Ovary (tissue), 9 donors: ENCODE measurements around the gene RPTOR. TPM values are rescaled to one million over a fixed set of nuclear protein-coding genes. Genes with fewer than 3 reads are reported as not detected.

Source experiments
- DNase-seq, 5 donors: peaks; one replicate each; pipeline ENCODE4 v3.0.0-alpha.2; 2019 to 2020
- H3K27ac ChIP-seq, 2 donors: fragments of 200-600 bp; one replicate each; pipeline versions ENCODE4 v1.5.1 to v1.8.0; 2019 to 2022
- H3K27me3 ChIP-seq: fragments of 200-600 bp; one replicate; pipeline ENCODE4 v1.8.0; 2022
- H3K36me3 ChIP-seq: fragments of 200-600 bp; sonication (generic); one replicate; pipeline ENCODE4 v1.5.1; 2019
- H3K4me1 ChIP-seq: one replicate; pipeline ENCODE4 v1.8.1; 2013; ENCODE audit warnings: mild to moderate bottlenecking, moderate library complexity; ENCODE audit not compliant: insufficient read depth
- H3K4me3 ChIP-seq: fragments of 200-600 bp; sonication (generic); one replicate; pipeline ENCODE4 v1.5.1; 2017
- H3K9me3 ChIP-seq, 2 donors: fragments of 200-600 bp in 1 of 2; sonication (generic) in 1 of 2; one replicate each; pipeline versions ENCODE4 v1.5.1 to v1.8.1; 2013 to 2019; ENCODE audit warnings: mild to moderate bottlenecking in 1 of 2, moderate library complexity in 1 of 2
- CTCF ChIP-seq, 3 donors: fragments of 450-650 bp in 2 of 3; fragments of 200-600 bp in 1 of 3; IDR thresholded peaks; one replicate each; pipeline versions ENCODE4 v1.5.1 to v1.8.0; 2016 to 2022; ENCODE audit warnings: antibody characterized with exemption in 3 of 3, mild to moderate bottlenecking in 1 of 3
- EP300 ChIP-seq: sonication (generic); formaldehyde crosslinking; IDR thresholded peaks from one replicate; pipeline ENCODE4 v1.6.1; 2017; ENCODE audit warnings: antibody characterized with exemption
- POLR2A ChIP-seq: fragments of 450-650 bp; IDR thresholded peaks from one replicate; pipeline ENCODE4 v1.6.1; 2017; ENCODE audit warnings: antibody characterized with exemption, mild to moderate bottlenecking, moderate library complexity
- WGBS, 3 donors: extraction: QIAGEN DNeasy Blood & Tissue Kit in 1 of 3; methylation state at CpG; one replicate each; pipeline versions ENCODE4 v1.1.5 to v1.1.7; 2013 to 2017; 5-methylcytosine and 5-hydroxymethylcytosine counted together
- intact Hi-C, 4 donors: fragments of 100-400 bp; cut with DNase I; formaldehyde crosslinking; loops; one replicate each; pipeline versions ENCODE4 v1.11.0 to v1.15.1; 2022 to 2023
- polyA plus RNA-seq, 2 donors: library from polyadenylated mRNA; stranded (reverse); fragments of 200-250 nt in 1 of 2; fragments of 350-450 nt in 1 of 2; fragmentation: Illumina TruSeq in 1 of 2; extraction: RNeasy Lipid Tissue Mini Kit (QIAGEN cat#74804) in 1 of 2; gene quantifications; one replicate each; pipeline ENCODE4 v1.2.3, GENCODE V29; 2013 to 2014
- total RNA-seq, 7 donors: library from RNA; depleted of rRNA in 2 of 7; stranded (reverse); fragments of >200 nt in 2 of 7; fragmentation: NEBNext Ultra II Directional in 3 of 7; extraction: Animal tissue kit (Norgen Biotek cat#: 25700) in 3 of 7; gene quantifications; one replicate each; pipeline versions ENCODE4 v1.1.0 to v1.2.4, GENCODE V29; 2016 to 2023
- donor health status: DM: no; HTN: no; CAD: no; lungs with moderate emphysema.
- donor health status: DM: no; HTN: no; CAD: no.
- donor health status: Bipolar disorder and iron deficiency.
- donor health status: DM: yes; HTN: yes; CAD: no.
- donor health status: DM: no; HTN: no; CAD: no.
- donor health status: DM: yes; HTN: yes; CAD: no.

Gene RPTOR
- total and polyA plus RNA-seq, 9 donors: 11.1 to 41.9 (median 27.9) TPM

DNA sequence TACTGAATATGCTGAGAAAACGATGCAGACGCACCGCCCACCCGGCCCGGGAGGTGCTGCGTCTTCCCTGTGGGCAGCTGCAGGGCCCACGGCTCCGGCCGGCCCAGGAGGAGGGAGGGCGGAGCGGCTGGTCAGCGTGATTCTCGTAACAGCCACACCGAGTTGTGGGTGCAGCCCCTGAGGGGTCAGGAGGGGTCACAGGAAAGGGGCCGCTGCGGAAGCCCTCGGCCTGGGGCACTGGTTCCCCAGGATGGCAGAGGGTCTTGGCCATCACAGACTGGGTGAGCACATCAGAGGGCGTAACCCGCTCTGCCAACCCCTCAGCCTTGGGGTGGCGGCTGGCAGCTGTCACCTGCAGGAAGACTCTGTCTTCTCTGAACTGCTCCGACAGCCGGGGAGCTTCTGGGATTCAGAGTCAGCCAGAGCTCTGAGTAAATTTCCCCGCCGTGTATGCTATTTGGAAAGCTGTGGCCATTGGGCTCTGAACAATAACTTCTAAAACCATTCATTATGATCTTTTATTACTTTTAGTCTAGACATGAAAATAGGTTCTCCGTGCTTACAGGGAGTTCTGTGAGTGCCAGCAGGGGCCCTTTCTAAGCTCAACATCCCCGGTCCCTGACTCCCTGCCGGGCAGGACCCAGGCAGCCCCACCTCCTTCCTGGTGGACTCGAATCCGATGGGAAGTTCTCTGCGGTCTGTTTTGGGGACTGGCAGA is 359.6 kb downstream of the RPTOR start:
- no peaks in the 10 kb centered on the region for H3K27me3 ChIP-seq
- H3K36me3 ChIP-seq: no peaks in the 10 kb centered on the region
- H3K9me3 ChIP-seq: no peaks in the 10 kb centered on the region
- WGBS, 3 donors: 87 to 88% (median 87%) methylated on average over 30 of the region's 30 CpGs
- no peak for DNase-seq
- H3K27ac ChIP-seq: no peak overlapping the region
- no peaks in the 10 kb centered on the region for H3K4me1 ChIP-seq
- no peak overlapping the region for H3K4me3 ChIP-seq
- intact Hi-C loops: no loop called here
- TF ChIP-seq CTCF (IDR thresholded peaks at IDR 0.05) (no peak), EP300 (no peak), POLR2A (no peak)

GRCh38 chr17:80905586-80906230 is 361.1 kb downstream of the RPTOR start:
- no peak overlapping the region for H3K4me3 ChIP-seq
- TF ChIP-seq EP300: no peak
- TF ChIP-seq POLR2A: no peak
- no peak for TF ChIP-seq CTCF (IDR thresholded peaks at IDR 0.05)
- 95 to 96% (median 96%) methylated on average over 19 to 22 of the region's 22 CpGs for WGBS, 3 donors

DNA sequence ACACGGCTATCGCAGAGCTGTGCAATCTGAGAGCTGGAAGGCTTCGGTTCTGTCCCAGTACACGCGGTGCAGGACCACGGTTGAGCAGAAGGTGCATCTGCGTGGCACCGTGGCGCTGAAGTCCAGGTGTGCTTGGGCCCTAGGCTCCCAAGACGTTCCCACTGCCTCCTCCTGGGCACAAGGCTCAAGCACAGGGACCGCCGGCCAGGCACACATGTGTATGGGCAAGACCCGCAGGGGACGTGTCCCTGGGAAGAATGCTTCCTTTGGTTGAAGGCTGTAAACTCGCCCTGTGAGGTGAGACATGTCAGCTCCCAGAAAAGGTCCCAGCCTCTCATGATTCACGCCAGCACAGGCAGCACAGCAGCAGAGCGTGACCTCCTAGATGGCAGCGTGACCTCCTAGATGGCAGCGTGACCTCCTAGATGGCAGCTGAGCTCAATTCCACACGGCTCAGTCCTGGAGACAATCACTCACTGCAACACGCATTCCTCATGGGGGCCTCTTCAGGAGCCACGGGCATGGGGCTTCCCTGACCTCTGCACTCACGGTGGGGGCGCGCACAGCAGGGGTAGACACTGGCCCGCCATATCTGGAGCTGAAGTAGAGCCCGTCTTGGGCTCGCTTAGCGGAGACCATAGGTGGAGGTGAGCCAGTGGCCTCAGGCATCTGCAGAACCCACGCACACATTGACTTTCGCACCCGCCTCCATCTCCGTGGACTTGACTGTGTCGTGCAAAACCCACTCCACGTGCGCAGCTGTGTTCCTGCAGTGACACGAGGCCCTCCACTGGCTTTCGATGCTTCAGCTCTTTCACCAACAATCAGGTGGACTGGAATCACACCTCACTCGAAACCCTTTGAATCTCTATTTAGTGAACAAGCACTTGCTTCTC is 362.0 kb downstream of the RPTOR start:
- intact Hi-C loops: no loop called here
- H3K27ac ChIP-seq: no peak overlapping the region
- no peak for DNase-seq
- H3K36me3 ChIP-seq: no peaks in the 10 kb centered on the region
- WGBS, 3 donors: 94 to 95% (median 94%) methylated on average over 37 to 39 of the region's 39 CpGs
- no peaks in the 10 kb centered on the region for H3K4me1 ChIP-seq
- TF ChIP-seq EP300 (no peak), CTCF (IDR thresholded peaks at IDR 0.05) (no peak), POLR2A (no peak)
- no peaks in the 10 kb centered on the region for H3K9me3 ChIP-seq
- no peaks in the 10 kb centered on the region for H3K27me3 ChIP-seq
- no peak overlapping the region for H3K4me3 ChIP-seq

More at GRCh38 chr17:80905586-80906230, 361.1 kb downstream of the RPTOR start:
- intact Hi-C loops: no loop called here
- no peak overlapping the region for H3K27ac ChIP-seq
- no peaks in the 10 kb centered on the region for H3K36me3 ChIP-seq
- DNase-seq: no peak
- no peaks in the 10 kb centered on the region for H3K9me3 ChIP-seq
- H3K4me1 ChIP-seq: no peaks in the 10 kb centered on the region
- H3K27me3 ChIP-seq: no peaks in the 10 kb centered on the region

DNA sequence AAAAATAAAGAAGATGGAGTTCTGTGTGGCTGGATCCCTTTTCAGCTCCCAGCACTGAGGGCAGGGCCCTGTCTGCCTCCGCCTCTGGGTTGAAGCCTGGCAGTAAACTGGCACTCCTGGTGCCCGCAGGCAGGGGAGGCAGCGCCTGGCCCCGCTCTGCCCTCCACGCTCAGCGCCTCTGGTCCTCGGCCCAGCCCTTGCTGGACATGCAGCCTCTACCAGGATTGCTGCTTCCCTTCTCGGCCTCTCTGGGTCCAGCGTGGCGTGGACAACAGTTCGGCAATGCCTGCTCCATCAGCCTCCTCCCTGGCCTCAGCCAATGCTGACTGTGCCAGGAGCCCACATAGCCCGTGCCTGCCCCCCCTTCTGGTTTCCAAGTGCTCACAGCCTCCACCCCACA is 362.6 kb downstream of the RPTOR start:
- no peaks in the 10 kb centered on the region for H3K36me3 ChIP-seq
- H3K9me3 ChIP-seq: no peaks in the 10 kb centered on the region
- 94 to 96% (median 95%) methylated on average over 12 of the region's 12 CpGs for WGBS, 3 donors
- TF ChIP-seq CTCF (IDR thresholded peaks at IDR 0.05) (no peak), EP300 (no peak), POLR2A (no peak)
- no peak for DNase-seq
- intact Hi-C loops: no loop called here
- H3K4me1 ChIP-seq: no peaks in the 10 kb centered on the region
- no peaks in the 10 kb centered on the region for H3K27me3 ChIP-seq
- no peak overlapping the region for H3K27ac ChIP-seq
- H3K4me3 ChIP-seq: no peak overlapping the region
